ENCODE measurements around the gene ANGPT4.
A peak's percentile ranks its signal among the peaks of the same experiment; 100 is the strongest.
"Not testable (repeated sequence)": the region's sequence is repeated elsewhere in the genome, so short reads cannot be mapped to it uniquely, and the experiment has no call there.

The ANGPT4 gene

DNA sequence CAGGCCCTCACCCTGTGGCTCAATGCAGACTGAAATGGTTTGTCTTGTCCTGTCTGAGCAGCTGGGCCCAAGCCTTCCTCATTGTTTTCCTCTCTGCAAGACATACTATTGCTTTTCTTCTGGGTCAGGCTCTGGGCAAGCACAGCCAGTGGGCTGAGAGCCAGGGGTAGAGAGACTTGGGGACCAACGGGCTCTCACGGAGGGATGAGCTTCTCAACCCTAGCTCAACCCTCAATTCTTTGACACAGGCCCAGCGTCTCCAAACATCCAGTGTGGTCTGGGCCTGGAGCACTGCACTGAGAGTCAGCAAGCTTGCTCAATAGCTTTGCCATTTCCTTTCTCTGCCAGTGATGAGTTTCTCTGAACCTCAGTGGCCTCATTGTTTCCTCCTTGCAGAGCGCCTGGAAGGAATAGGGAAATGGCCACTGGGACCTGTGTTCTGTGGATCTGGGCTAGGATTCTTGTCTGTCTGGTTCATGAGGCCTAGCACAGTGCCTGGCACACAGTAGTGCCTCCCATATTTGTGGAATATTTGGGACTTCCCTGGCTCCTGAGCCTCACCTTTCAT lies 9.3 kb downstream of the ANGPT4 start:
- peak in 1 of 56 donors; percentile 15 for DNase-seq

DNA sequence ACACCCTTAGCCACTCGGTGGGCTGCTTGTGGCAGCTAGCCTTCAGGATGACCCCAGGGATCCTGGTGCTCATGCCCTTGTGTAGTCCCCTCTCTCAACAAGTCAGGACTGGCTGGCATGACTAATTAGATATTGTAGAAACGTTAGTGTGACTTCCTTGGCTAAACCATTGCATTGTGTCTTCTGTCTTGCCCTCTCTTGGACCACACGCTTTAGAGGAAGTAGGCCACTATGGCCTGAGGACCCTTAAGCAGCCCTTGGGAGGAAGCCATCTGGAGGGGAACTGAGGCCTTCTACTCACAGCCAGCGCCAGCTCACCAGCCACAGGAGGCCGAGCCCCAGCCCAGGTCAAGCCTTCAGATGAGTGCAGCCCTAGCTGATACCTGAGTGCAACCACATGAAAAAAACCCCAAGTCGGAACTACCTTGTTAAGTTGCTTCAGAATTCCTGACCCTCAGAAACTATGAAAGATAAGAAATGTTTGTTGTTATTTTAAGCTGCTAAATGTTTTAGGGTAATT lies 10.1 kb downstream of the ANGPT4 start:
- DNase-seq: no peak

DNA sequence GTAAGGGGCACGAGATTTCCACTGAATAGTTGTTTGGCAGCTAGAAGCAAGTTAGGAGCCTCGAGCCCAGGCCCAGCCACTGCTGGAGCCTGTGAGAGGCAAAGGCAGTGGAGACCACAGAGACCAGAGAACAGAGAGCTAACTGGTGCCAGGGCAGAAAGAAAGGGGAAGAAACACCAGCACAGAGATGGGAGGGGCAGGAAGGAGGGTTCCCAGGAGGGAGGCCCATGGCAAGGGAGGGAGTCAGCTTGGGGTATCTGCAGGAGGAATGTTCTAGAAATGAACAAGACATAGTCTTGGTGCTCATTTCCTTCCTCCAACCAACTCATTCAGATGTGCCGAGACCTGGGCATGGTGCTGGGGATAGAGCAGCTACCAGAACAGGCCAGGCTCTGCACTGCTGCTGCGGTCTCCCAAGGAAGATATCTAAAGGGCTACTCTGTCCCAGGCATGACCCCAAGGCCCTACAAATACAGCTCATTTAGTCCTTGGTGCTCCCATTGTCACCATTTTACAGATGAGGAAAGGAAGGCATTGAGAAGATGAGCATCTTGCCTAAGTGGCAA lies 10.7 kb downstream of the ANGPT4 start:
- DNase-seq: peak in 6 of 56 donors; percentile 2 to 31 (median 8)

DNA sequence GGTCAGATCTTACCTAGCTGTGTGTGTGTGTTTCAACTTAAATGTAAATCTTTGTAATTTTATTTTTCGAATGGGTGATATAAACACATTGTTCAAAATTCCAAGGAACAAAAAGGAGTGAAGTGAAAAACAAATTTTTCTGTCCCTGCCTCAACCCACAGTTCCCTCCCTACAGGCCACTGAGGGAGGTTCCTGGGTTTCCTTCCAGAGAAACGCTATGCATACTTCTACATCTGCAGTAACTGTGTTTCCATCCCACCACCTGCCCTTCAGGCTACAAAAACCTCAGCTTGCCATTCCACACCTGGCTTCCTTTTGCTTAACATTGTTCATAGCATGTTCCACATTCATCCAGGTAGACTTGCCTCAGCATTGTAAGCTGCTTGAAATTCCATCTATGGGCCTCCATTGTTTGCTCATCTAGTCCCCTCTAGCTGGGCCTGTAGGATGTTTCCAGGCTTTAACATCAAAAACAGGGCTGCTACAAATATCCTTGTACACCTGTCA lies 12.0 kb downstream of the ANGPT4 start:
- DNase-seq: no peak

DNA sequence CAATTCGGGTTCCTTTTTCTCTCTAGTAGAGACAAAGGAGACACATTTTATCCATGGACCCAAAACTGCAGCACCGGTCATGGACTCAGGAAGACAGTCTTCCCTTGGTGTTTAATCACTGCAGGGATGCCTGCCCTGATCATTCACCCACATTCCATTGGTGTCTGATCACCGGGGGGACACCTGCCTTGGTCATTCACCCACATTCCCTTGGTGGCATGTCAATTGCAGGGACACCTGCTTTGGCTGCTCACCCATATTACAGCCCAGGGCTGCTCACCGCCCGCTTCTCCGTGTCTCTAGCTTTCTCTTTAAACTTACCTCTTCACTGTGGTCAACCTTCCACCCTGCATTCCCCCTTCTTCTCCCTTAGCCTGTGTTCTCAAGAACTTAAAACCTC lies 18.7 kb downstream of the ANGPT4 start:
- DNase-seq: not testable (repeated sequence)

DNA sequence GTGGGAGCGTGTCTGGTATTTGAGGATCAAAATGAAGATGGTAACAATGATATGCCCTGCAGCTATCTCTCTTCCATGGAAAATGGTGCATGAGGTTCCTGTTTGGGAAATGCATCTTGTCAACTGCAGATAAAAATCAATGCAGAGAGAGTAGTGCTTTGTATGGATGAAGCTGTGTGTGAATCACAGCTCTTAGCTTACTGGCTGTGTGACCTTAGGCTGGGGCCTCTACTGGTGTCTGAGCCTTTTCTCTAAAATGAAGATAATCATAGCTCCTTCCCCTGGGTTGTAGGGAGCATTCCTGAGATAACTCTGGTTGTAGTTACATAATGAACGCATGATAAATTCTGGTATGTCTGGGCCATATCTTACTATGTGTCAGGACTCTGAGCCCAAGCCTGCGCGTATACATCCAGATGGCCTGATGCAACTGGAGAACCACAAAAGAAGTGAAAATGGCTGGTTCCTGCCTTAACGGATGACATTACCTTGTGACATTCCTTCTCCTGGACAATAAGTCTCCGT lies 19.6 kb downstream of the ANGPT4 start:
- no peak for DNase-seq

DNA sequence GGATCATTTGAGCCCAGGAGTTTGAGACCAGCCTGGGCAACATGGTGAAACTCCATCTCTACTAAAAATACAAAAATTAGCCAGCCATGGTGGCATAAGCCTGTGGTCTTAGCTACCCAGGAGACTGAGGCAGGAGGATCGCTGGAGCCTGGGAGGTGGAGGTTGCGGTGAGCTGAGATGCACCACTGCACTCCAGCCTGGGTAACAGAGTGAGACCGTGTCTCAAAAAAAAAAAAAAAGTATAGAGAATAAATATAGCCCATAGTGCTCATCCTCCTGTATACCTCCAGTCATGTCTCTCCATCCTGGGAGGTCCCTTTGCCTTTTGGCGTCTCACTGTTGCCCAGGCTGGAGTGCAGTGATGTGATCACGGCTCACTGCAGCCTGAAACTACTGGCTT lies 23.8 kb downstream of the ANGPT4 start:
- not testable (repeated sequence) for DNase-seq

DNA sequence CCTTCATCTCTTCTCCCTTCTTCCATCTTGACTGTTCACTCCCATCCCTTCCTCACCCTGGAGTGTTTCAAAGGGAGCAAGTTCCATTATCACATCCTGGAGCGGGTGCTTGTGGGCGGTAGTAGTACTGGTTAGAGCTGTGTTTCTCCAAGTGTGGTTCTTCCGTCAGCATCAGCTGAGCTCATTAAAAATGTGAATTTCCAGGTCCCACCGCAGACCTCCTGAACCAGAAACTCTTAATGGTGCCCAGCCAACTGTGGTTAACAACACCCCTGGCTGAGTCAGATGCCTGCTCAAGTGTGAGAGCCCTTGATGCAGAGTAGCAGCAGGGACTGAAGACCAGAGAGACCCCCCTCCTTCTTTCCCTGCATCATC lies 24.4 kb downstream of the ANGPT4 start:
- peak in 1 of 56 donors; percentile 36 for DNase-seq

DNA sequence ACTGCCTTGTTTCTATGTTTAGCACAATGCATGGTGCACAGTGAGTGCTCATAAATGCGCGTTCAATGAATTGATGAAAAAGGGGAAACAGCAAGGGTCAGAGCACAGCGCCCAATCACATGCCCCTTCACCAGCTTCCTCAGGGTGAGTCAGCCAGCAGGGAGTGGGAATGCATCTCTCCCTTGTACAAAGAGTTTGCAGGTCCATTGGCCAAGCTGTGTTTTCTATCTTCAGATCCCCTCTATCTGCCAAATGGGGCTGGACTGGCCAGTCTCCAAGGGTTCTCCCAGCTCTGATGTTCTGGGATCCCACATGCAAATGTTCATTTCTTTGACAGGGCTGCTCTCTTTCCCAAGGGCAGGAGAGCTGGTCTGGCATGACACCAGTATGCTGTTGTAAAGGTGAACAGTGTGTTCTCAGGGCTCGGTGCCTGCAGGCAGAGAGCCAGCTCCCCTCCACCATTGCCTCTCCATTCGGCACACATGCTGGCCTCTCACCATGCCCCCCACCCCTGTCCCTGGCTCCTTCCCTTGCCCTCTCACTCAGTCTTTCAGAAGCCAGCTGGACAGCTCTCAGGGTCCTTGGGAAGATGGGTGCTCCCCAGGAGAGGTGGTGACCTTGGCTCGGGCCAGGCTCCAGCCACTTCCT lies 25.0 kb downstream of the ANGPT4 start:
- DNase-seq: peak in 36 of 56 donors; percentile 6 to 80 (median 50)

DNA sequence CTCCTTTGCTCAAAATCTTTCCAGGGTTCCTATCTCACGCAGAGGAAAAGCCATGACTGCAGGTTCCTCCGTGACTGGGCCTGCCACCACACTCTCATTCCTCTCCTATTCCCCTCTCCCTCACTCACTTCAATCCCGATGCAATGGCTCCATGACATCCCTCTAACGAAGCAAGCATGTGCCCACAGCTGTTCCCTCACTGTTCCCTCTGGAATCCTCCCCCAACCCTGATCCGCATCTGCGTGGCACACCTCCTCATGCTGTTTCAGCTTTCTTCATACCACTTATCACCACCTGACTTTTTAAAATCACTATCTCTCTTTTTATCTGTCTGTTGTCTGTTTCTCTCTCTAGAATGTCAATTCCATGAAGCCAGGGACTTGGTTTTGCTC lies 25.5 kb downstream of the ANGPT4 start:
- DNase-seq: no peak

DNA sequence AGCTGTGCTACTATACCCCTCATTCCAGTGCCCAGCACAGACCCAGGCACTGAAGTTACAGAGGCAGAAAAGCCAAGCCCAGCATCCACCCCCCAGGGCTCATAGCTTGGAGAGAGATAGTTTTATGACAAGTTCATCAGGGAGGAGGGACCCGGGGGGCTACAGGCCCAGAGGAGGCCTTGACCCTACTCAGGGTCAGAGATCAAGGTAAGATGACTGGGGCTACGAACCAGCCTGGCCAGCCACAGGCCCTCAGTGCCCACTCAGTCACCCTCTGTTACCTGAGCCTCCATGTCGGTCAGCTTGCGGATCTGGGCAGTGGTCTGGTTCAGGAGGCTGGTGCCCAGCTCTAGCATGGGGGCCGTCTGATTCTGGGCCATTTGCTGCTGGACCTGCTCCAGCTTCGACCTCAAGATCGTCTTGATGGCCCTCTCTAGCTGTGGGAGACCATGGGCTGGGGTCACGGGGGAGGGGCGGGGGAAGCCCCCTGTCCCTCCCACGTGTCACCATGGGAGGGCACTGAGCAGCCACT lies 26.1 kb downstream of the ANGPT4 start:
- no peak for DNase-seq

DNA sequence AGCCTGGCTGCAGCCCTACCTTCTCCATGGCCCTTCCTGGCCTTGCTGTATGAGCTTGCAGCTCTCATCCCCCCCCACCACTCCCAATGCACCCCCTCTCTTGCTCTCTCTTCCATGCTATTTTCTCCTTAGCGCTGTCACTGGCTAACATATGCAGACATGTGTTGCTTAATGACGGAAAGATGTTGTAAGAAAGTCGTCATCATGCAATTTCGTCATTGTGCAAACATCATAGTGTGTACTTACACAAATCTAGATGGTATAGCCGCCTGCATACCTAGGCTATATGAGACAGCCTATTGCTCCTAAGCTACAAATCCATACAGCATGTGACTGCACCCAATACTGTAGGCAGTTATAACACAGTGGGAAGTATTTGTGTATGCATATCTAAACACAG lies 27.0 kb downstream of the ANGPT4 start:
- no peak for DNase-seq

DNA sequence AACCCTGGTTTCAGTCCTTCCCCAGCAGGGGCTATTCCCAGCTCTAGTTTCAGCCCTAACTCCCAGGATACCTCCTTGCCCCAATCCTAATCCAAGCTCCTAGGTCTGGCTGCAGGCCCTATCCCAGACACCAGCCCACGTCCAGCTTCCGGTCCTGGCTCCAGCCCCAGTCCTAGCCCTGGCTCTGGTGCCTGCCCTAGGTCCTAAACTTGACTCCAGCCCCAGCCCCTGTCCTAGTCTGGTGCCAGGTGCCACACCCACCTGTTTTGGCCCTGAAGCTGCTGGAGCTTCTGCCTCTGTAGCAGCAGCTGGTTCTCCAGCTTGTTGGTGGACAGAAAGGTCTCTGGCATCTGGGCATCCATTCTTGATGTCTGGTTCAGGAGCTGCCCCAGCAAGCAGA lies 28.1 kb downstream of the ANGPT4 start:
- no peak for DNase-seq

DNA sequence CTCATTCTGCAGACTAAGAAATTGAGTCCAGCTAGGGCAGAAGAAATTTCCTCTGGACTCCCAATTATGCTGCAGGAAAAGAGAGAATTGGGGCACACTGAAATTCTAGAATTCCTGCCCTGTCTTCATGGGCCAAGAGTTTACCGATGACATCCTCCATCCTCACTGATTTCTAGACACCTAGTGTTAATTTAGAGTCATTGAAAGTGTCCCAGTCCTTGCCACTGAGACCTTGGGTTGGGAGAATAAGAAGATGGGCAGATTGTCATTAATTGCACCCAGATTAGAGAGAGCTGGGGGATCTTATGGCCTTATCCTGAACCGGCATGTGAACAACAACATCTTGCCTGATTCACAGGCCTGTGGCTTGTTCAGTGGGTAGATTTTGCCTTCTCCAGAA lies 29.0 kb downstream of the ANGPT4 start:
- no peak for DNase-seq

DNA sequence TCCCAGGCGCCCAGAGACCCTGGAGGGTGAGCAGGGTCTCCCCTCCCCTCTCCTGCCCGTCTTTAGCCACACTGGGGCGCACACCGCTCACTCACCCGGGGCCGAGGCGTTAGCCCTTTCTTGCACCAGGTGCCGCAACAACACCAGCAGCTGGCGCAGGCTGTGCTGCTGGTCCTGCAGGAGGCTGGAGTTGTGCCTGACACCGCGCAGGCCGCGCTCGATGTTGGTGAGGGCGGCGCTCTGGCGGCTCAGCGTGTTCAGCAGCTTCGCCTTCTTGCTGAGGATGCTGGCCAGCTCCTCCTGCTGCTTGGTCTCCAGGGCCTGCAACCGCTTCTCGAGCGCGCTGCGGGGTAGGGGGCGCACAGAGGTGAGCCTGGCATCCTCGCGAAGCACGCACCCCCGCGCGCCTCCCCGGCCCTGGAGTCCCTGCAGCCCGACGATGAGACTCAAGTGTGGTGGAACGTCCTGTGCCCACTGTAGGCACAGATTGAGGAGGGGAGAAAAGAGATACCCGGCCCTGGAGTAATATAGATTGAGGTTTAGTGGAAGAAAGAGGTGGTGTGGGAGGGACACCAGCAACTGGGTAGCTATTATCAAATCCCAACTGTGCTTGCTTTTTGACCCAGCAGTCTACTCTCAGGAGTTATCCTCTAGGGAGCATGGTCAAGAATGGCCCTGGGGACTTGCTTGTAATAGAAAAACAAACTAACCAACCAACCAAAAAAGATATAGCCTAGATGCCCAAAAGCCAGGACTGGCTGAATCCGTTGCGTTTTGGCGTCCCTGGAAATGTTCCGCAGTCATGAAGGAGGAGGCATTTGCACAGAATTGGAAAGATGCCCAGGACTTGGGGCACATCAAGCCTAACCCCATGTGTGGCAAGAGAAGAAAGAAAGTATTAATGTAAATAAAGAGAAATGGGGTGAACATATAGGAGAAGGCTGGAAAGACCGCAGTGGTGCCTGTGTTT lies 30.9 kb downstream of the ANGPT4 start:
- peak in 17 of 56 donors; percentile 5 to 67 (median 22) for DNase-seq

DNA sequence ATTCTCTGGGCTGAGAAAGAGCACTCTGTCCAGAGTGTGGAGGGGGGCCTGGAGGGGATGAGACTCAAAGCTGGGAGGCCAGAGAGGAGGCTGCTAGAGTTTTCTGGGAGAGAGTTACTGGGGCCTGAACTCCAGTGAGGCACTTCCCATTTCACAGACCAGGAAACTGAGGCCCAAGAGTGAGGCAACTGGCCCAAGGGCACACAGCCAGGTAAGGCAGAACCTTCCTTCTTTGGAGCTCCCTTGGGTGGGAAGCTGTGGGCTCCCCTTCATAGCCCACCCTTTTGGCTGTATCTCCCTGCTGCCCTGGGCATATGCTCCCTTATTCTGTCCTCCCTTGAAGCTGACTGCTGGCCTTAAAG lies 34.4 kb downstream of the ANGPT4 start:
- DNase-seq: no peak

DNA sequence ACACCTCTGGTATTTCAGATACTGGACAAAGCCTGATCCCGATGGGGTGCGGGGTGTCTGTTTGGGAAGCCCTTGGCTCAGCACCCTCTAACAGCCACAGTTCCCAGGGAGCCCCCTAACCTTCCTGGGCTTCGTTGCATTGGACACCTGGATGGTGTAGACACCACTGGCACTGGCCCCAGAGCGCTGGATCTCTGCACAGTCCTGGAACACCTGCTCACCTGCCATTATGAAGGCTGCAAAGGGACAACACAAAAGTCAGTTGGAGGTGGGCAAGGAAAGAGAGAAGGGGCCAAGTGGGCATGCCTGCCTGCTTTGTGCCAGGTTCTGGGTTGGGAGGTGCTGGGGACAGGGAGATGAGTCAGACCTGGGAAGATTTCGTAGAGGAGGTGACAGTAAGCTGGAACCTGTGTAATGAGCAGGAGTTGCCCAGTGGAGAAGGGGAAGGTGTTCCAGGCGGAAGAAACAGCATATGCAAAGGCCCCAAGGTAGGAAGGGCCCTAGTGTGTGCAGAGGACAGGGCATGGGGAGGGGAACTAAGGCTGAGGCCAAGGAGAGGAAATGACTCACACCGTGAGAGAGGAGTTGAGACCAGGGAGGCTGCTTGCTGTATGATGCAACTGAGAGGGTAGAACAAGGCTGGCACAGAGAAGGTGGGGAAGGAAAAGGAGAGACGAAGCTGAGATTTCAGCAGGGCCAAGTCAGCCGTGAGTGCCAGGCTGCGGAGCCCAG lies 34.9 kb downstream of the ANGPT4 start:
- no peak for DNase-seq

DNA sequence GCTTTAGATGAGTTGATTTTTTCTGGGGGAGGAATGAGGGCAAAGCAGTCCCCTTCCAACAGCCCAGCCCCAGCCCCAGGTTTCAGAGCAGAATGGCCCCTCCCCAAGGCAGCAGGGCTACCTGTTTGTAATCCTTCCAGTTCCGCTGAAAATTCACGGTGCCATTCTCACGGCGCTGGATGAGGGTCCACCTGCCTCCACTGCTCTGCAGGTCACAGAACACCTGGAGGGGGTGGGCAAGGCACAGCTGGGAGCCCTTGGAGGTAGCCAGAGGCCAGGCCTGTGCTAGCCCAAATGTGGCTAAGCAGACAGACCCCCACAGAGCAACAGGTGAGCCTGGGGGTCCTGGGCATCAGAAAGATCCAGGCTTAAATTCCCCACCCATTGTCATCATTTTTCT lies 36.5 kb downstream of the ANGPT4 start:
- DNase-seq: no peak

DNA sequence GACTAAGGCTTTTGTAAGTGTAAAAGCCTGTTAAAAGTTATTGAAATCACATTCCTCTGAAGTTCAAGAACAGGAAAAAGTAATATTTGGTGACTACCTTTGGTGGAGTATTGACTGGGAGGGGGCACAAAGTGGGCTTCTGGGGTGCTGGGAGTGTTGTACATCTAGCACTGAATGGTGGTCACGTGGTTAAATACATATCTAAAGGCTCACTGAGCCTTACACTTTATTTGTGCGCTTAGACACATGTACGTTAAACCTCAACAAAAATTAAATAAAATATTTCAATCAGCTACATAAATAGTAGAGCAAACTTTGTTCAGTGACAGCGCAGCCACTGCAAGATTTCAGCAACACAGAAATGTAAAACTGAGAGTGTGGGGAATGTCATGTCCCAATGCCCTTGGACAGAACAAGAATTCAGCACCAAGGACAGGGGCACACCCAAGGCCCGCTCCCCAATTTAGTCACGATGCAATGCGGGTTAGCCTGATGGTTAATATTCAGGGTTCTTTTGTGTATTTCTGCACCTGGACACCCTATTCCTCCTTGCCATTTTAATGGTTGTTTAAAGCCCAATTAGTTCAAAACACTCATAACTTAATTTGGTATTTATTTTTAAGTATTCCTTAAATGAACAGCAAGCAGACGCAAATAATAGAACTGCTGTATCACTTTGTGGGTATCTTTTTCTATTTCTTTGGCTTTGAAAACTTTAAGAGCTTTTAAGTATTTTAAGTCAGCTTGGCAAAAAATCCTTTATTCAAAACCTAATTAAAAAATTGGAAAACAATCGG lies 37.4 kb downstream of the ANGPT4 start:
- DNase-seq: no peak

DNA sequence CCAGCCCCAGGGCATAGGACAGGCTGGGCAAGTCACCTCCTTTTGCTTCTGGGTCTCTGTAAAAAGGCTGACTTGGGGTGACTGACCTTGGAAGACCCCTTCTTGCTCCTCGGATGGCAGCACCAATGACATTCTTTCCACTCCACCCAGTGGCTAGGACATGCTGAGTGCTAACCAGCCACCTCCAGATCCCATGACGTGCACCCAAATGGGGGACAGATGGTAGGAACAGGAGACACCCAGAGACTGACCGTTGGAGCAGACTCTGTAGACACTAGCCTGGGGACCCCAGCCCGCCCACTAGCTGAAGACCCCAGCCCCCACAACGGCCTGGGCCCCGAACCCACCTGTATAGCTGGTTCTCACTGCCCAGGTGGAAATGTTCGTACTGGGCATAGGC lies 38.3 kb downstream of the ANGPT4 start:
- DNase-seq: no peak
